DOHH2 (cell line): ENCODE results near the gene CXorf58.

ENCODE experiments used
- H3F3A ChIP-seq: fragments of 200-600 bp; sonication (generic), shearing (Covaris generic); 2 replicates; pipeline ENCODE4 v1.6.0; 2016; ENCODE audit warnings: antibody characterized with exemption, mild to moderate bottlenecking; ENCODE audit not compliant: control insufficient read depth, insufficient read depth
- H3K27ac ChIP-seq: fragments of 200-600 bp; sonication (generic); 2 replicates; pipeline ENCODE4 v1.5.1; 2014; ENCODE audit warnings: low read depth, mild to moderate bottlenecking, low read length, moderate library complexity
- H3K27me3 ChIP-seq: fragments of 200-600 bp; sonication (generic); 2 replicates; pipeline ENCODE4 v1.6.1; 2014; ENCODE audit warnings: mild to moderate bottlenecking, low read length, mixed read lengths; ENCODE audit not compliant: control insufficient read depth
- H3K36me3 ChIP-seq: fragments of 200-600 bp; sonication (generic); 2 replicates; pipeline ENCODE4 v1.6.1; 2014; ENCODE audit warnings: mild to moderate bottlenecking, low read length, moderate library complexity, mixed read lengths; ENCODE audit not compliant: control insufficient read depth
- H3K4me1 ChIP-seq: fragments of 200-600 bp; sonication (generic); 2 replicates; pipeline ENCODE4 v1.6.1; 2014; ENCODE audit warnings: mild to moderate bottlenecking, low read length, mixed read lengths; ENCODE audit not compliant: control insufficient read depth
- H3K4me2 ChIP-seq: fragments of 200-600 bp; sonication (generic); 2 replicates; pipeline ENCODE4 v1.6.0; 2014; ENCODE audit warnings: mild to moderate bottlenecking, low read length, moderate library complexity
- H3K4me3 ChIP-seq: fragments of 200-600 bp; sonication (generic); 2 replicates; pipeline ENCODE4 v1.5.1; 2014; ENCODE audit warnings: mild to moderate bottlenecking, low read length, mixed read lengths
- H3K79me2 ChIP-seq: fragments of 200-600 bp; sonication (generic); 2 replicates; pipeline ENCODE4 v1.6.1; 2014; ENCODE audit warnings: mild to moderate bottlenecking, low read length, mixed read lengths; ENCODE audit not compliant: control insufficient read depth
- H3K9me2 ChIP-seq: fragments of 200-600 bp; sonication (generic); replicated peaks from 2 replicates; pipeline ENCODE4 v1.6.1; 2014; ENCODE audit warnings: mild to moderate bottlenecking, low read length, mixed read lengths; ENCODE audit not compliant: control insufficient read depth
- H3K9me3 ChIP-seq: fragments of 200-600 bp; sonication (generic); 2 replicates; pipeline ENCODE4 v1.6.1; 2014; ENCODE audit warnings: antibody characterized with exemption, low read length, mixed read lengths; ENCODE audit not compliant: control insufficient read depth, insufficient read depth
- H4K20me1 ChIP-seq: fragments of 200-600 bp; sonication (generic); 2 replicates; pipeline ENCODE4 v1.6.0; 2014; ENCODE audit warnings: low read depth, mild to moderate bottlenecking, antibody characterized with exemption, low read length, moderate library complexity; ENCODE audit not compliant: control insufficient read depth, insufficient read depth
- EZH2phosphoT487 ChIP-seq: fragments of 200-600 bp; sonication (generic); IDR thresholded peaks from 2 replicates; pipeline ENCODE4 v1.6.1; 2017; ENCODE audit warnings: borderline replicate concordance, mild to moderate bottlenecking, antibody characterized with exemption, low read length, moderate library complexity, mixed read lengths
- TF ChIP-seq, protein P1 (sequence below): fragments of 200-600 bp; sonication (generic); IDR thresholded peaks from one replicate; pipeline ENCODE4 v1.5.1; 2014; ENCODE audit warnings: antibody characterized with exemption, mild to moderate bottlenecking, low read depth, low read length; ENCODE audit not compliant: poor library complexity, severe bottlenecking

CXorf58 gene

DNA sequence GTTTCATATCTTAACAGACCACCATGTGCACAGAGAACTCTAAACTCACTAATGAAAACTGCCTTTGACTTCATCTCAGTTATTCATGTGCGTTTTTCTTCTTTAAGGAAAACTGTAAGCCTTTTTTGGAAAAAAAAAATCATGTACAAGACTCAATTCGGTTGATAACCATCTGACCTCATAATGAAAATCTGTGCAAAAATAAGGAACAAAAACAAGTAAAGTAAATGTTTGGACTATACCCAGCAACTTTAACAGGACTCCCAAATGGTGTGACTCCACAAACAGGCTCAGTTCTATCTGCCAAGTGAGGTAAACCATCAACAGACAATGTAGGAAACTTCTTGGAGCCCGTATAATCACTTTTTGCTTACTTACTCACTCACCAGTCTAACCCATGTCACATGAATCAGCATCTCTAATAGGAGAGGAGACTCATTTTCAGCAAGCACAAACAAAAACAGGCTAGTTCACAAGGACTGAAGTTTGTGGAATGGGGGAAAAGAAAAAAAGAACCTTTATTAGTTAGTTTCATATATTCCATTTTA lies 9.3 kb upstream of the CXorf58 start:
- H3K27me3 ChIP-seq, result no peaks in the 10 kb centered on the region
- H3K4me3 ChIP-seq, result no peak overlapping the region
- no peaks in the 10 kb centered on the region for H3F3A ChIP-seq
- peaks cover 20% of the 10 kb centered on the region for H3K4me1 ChIP-seq
- no peak overlapping the region for H3K4me2 ChIP-seq
- no peaks in the 10 kb centered on the region for H3K9me2 ChIP-seq
- no peak overlapping the region for H3K27ac ChIP-seq
- no peaks in the 10 kb centered on the region for H3K36me3 ChIP-seq
- H3K79me2 ChIP-seq, result peaks cover 26% of the 10 kb centered on the region
- no peak for TF ChIP-seq EZH2phosphoT487
- TF ChIP-seq, protein P1, sequence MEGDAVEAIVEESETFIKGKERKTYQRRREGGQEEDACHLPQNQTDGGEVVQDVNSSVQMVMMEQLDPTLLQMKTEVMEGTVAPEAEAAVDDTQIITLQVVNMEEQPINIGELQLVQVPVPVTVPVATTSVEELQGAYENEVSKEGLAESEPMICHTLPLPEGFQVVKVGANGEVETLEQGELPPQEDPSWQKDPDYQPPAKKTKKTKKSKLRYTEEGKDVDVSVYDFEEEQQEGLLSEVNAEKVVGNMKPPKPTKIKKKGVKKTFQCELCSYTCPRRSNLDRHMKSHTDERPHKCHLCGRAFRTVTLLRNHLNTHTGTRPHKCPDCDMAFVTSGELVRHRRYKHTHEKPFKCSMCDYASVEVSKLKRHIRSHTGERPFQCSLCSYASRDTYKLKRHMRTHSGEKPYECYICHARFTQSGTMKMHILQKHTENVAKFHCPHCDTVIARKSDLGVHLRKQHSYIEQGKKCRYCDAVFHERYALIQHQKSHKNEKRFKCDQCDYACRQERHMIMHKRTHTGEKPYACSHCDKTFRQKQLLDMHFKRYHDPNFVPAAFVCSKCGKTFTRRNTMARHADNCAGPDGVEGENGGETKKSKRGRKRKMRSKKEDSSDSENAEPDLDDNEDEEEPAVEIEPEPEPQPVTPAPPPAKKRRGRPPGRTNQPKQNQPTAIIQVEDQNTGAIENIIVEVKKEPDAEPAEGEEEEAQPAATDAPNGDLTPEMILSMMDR, result no peak
- no peaks in the 10 kb centered on the region for H4K20me1 ChIP-seq
- no peaks in the 10 kb centered on the region for H3K9me3 ChIP-seq

GRCh38 chrX:23900220-23900797 lies 7.5 kb upstream of the CXorf58 start:
- TF ChIP-seq, protein P1, result no peak
- no peak for TF ChIP-seq EZH2phosphoT487
- Histone ChIP-seq H3K27me3 (no peaks in the 10 kb centered on the region), H3K4me2 (no peak overlapping the region), H3K4me1 (peaks cover 20% of the 10 kb centered on the region), H3F3A (no peaks in the 10 kb centered on the region), H3K79me2 (peaks cover 26% of the 10 kb centered on the region), H3K36me3 (no peaks in the 10 kb centered on the region), H3K27ac (no peak overlapping the region), H3K4me3 (no peak overlapping the region), H4K20me1 (no peaks in the 10 kb centered on the region), H3K9me2 (no peaks in the 10 kb centered on the region), H3K9me3 (no peaks in the 10 kb centered on the region)

DNA sequence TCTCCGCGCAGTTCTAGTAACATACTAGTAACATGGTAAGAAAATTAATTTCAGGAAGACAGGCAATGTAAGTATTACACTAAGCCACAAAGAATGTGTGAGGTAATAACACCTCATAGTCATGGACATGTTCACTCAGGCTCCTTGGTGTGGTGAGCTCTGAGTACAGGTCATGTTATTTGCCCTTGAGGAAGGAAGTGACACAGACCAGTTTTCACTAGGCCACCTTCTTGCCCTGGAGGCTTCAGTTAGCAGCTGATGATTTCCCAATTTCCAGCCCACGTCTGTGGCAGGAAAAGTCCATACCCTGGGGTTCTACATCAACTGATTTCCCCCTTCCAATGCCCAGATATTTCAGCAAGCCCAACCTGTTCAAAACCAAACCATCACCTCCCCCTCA lies 6.7 kb upstream of the CXorf58 start:
- peaks cover 24% of the 10 kb centered on the region for H3K4me1 ChIP-seq
- H3K79me2 ChIP-seq, result peaks cover 30% of the 10 kb centered on the region

More for the DNA sequence above, 6.7 kb upstream of the CXorf58 start:
- no peaks in the 10 kb centered on the region for H3F3A ChIP-seq
- no peak overlapping the region for H3K4me3 ChIP-seq
- no peaks in the 10 kb centered on the region for H3K36me3 ChIP-seq
- TF ChIP-seq, protein P1, result no peak
- TF ChIP-seq EZH2phosphoT487, result no peak
- no peaks in the 10 kb centered on the region for H4K20me1 ChIP-seq
- H3K27ac ChIP-seq, result no peak overlapping the region
- no peaks in the 10 kb centered on the region for H3K9me2 ChIP-seq
- H3K27me3 ChIP-seq, result no peaks in the 10 kb centered on the region
- no peak overlapping the region; the same call in 1 of the 2 replicates for H3K4me2 ChIP-seq
- no peaks in the 10 kb centered on the region for H3K9me3 ChIP-seq
